ENCODE results near the gene KIF26A. TPM values are rescaled to one million over a fixed set of nuclear protein-coding genes. Genes with fewer than 3 reads are reported as not detected.

KIF26A gene
- total RNA-seq, 4 donors from 2014 or later, result 0.59 to 3.3 (median 1.5) TPM

GRCh38 chr14:104168603-104169002 is 30.2 kb downstream of the KIF26A start:
- Histone ChIP-seq H3K4me1 (no peaks in the 10 kb centered on the region), H3K36me3 (no peaks in the 10 kb centered on the region), H3K27ac (no peak overlapping the region), H3K9me3 (no peaks in the 10 kb centered on the region), H3K4me3 (no peak overlapping the region), H3K27me3 (peaks cover 0 to 20% (median 19%) of the 10 kb centered on the region in 3 donors)
- in situ Hi-C loops (cut with MboI; ENCODE audit: low sequenced_read_pairs in 4 of 4), result no loop called here
- TF ChIP-seq POLR2A (IDR thresholded peaks at IDR 0.05) (no peak), CTCF (IDR thresholded peaks at IDR 0.05 in 4 of 5, conservative IDR thresholded peaks at IDR 0.05 in 1 of 5) (no peak)
- no peak for ATAC-seq
- DNase-seq, result no peak
- intact Hi-C loops (cut with DNase I; ENCODE audit: low total_unique reads), result no loop called here

DNA sequence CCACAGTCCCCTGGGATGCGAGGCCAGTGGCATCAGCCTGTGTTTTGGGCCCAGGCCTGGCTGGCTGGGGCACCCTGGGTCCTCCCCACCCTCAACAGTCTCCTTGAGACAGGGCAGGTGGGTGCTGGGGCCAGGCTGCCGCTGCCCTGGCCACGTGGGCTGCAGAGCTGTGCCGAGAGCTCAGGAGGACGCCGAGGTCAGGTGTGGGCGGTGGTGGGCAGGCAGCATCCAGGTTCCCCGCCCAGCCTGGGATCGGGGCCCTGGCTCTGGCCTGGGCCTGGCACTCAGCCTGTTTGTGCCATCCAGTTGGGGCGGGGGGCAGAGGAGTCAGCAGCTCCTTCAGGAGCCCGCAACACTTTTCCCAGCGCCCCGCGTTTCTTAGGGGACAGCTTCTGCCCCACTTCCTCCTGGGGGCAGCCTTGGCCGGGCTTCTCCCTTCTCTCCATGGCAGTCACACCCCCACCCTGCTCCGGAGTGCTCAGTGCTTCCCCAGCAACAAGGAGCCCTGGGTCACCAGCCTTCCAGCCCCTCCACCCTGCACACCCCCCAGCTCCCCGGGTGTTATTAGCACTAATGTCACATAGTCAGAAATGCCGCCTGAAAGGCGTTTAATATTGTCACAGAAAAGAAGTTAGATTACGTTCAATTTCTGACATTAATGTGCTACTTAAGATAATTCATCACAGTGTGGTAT is 30.8 kb downstream of the KIF26A start:
- ATAC-seq, result no peak

GRCh38 chr14:104169699-104170479 is 31.5 kb downstream of the KIF26A start:
- no peak for TF ChIP-seq POLR2A (IDR thresholded peaks at IDR 0.05)
- no peak for TF ChIP-seq CTCF (IDR thresholded peaks at IDR 0.05 in 4 of 5, conservative IDR thresholded peaks at IDR 0.05 in 1 of 5)
- Histone ChIP-seq H3K4me1 (no peaks in the 10 kb centered on the region), H3K36me3 (no peaks in the 10 kb centered on the region), H3K27ac (peak overlapping the region in 1 of 4 donors; percentile 13), H3K9me3 (no peaks in the 10 kb centered on the region), H3K27me3 (peaks cover 0 to 20% (median 19%) of the 10 kb centered on the region in 3 donors), H3K4me3 (no peak overlapping the region)
- DNase-seq (no peak), ATAC-seq (peak in 1 of 2 donors; percentile 50)
- intact Hi-C loops (cut with DNase I; ENCODE audit: low total_unique reads), result no loop called here
- in situ Hi-C loops (cut with MboI; ENCODE audit: low sequenced_read_pairs in 4 of 4), result no loop called here

More for the DNA sequence above, 30.8 kb downstream of the KIF26A start:
- Histone ChIP-seq H3K36me3 (no peaks in the 10 kb centered on the region), H3K4me1 (no peaks in the 10 kb centered on the region), H3K4me3 (no peak overlapping the region), H3K27ac (peak overlapping the region in 2 of 4 donors; percentile 13 to 33), H3K27me3 (peaks cover 0 to 20% (median 19%) of the 10 kb centered on the region in 3 donors), H3K9me3 (no peaks in the 10 kb centered on the region)
- in situ Hi-C loops (cut with MboI; ENCODE audit: low sequenced_read_pairs in 4 of 4), result no loop called here
- TF ChIP-seq POLR2A (IDR thresholded peaks at IDR 0.05) (no peak), CTCF (IDR thresholded peaks at IDR 0.05 in 4 of 5, conservative IDR thresholded peaks at IDR 0.05 in 1 of 5) (no peak)
- intact Hi-C loops (cut with DNase I; ENCODE audit: low total_unique reads), result no loop called here
- DNase-seq, result no peak

DNA sequence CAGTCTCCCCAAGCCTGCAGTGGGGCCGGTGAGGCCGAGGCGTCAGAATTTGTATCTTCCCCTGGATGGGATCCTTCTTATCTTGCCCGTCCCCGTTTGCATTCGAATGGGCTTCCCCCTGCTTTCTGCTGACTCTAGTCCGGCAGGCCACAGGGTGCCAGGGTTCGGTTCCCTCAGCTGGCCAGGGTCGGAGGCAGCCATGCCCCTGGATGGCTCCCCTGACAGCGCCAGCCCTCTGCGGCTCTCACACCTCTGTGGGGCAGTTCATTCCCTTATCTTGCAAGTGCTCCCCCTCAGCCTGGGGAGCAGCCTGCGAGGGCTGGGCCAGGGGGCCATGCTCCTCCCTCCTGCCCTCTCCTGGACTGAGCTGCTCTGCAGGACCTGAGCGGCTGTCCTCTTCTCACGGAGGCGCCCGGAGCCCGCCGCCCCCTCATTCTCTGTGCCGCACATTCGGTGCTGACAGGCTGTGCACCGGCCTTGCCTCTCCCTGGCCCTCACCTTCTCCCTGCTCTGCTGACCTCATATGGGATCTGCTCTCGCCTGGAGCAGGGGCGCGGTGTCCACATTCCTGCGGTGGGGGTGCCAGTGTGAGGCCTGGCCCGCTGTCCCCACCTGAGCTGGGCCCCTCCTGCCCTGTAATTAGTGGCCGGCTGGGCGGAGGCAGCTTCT is 32.8 kb downstream of the KIF26A start:
- ATAC-seq (no peak), DNase-seq (no peak)
- Histone ChIP-seq H3K27me3 (peaks cover 0 to 20% (median 19%) of the 10 kb centered on the region in 3 donors), H3K27ac (no peak overlapping the region), H3K9me3 (no peaks in the 10 kb centered on the region), H3K4me1 (no peaks in the 10 kb centered on the region), H3K36me3 (no peaks in the 10 kb centered on the region), H3K4me3 (no peak overlapping the region)
- in situ Hi-C loops (cut with MboI; ENCODE audit: low sequenced_read_pairs in 4 of 4), result no loop called here
- TF ChIP-seq CTCF (IDR thresholded peaks at IDR 0.05 in 4 of 5, conservative IDR thresholded peaks at IDR 0.05 in 1 of 5) (no peak), POLR2A (IDR thresholded peaks at IDR 0.05) (no peak)
- intact Hi-C loops (cut with DNase I; ENCODE audit: low total_unique reads), result no loop called here
